Activated naive CD8-positive, alpha-beta T cell (primary cell): ENCODE measurements around the gene ARHGEF17.

ENCODE experiments used
- H3K27ac Mint-ChIP-seq: one replicate; pipeline ENCODE4 v1.8.0; 2021; ENCODE audit warnings: mixed read lengths
- H3K27me3 Mint-ChIP-seq: one replicate; pipeline ENCODE4 v1.8.0; 2021; ENCODE audit warnings: mixed read lengths
- H3K36me3 Mint-ChIP-seq: one replicate; pipeline ENCODE4 v1.8.0; 2021; ENCODE audit warnings: mixed read lengths
- H3K4me1 Mint-ChIP-seq: one replicate; pipeline ENCODE4 v1.8.0; 2021; ENCODE audit warnings: low read depth, mixed read lengths
- H3K4me3 Mint-ChIP-seq: one replicate; pipeline ENCODE4 v1.8.0; 2021; ENCODE audit warnings: mild to moderate bottlenecking, mixed read lengths
- H3K9me3 Mint-ChIP-seq: one replicate; pipeline ENCODE4 v1.8.0; 2021; ENCODE audit warnings: low read depth, mixed read lengths

ARHGEF17 gene

GRCh38 chr11:73404506-73405145 lies 96.5 kb downstream of the ARHGEF17 start:
- Mint-ChIP-seq H3K4me1 (no peaks in the 10 kb centered on the region), H3K27ac (no peak overlapping the region)

GRCh38 chr11:73405146-73405510 lies 97.1 kb downstream of the ARHGEF17 start:
- H3K27me3 Mint-ChIP-seq: no peaks in the 10 kb centered on the region
- H3K4me1 Mint-ChIP-seq: no peaks in the 10 kb centered on the region
- no peak overlapping the region for H3K4me3 Mint-ChIP-seq
- no peak overlapping the region for H3K27ac Mint-ChIP-seq
- peaks cover 7% of the 10 kb centered on the region for H3K36me3 Mint-ChIP-seq
- no peaks in the 10 kb centered on the region for H3K9me3 Mint-ChIP-seq

More at GRCh38 chr11:73404506-73405145, 96.5 kb downstream of the ARHGEF17 start:
- H3K36me3 Mint-ChIP-seq: peaks cover 7% of the 10 kb centered on the region
- H3K4me3 Mint-ChIP-seq: no peak overlapping the region
- H3K9me3 Mint-ChIP-seq: no peaks in the 10 kb centered on the region
- no peaks in the 10 kb centered on the region for H3K27me3 Mint-ChIP-seq

- Mint-ChIP-seq H3K4me1 (no peaks in the 10 kb centered on the region), H3K9me3 (no peaks in the 10 kb centered on the region), H3K27me3 (no peaks in the 10 kb centered on the region), H3K36me3 (peaks cover 7% of the 10 kb centered on the region), H3K27ac (no peak overlapping the region), H3K4me3 (no peak overlapping the region)
These were observed 98.1 kb downstream of the ARHGEF17 start for GRCh38 chr11:73406131-73406530.

- no peak overlapping the region for H3K4me3 Mint-ChIP-seq
- H3K4me1 Mint-ChIP-seq: no peaks in the 10 kb centered on the region
- H3K9me3 Mint-ChIP-seq: no peaks in the 10 kb centered on the region
- H3K36me3 Mint-ChIP-seq: peaks cover 7% of the 10 kb centered on the region
- H3K27me3 Mint-ChIP-seq: no peaks in the 10 kb centered on the region
- no peak overlapping the region for H3K27ac Mint-ChIP-seq
These were observed 98.5 kb downstream of the ARHGEF17 start for GRCh38 chr11:73406619-73407018.

- Mint-ChIP-seq H3K4me3 (no peak overlapping the region), H3K27ac (no peak overlapping the region), H3K27me3 (no peaks in the 10 kb centered on the region), H3K36me3 (peaks cover 11% of the 10 kb centered on the region), H3K4me1 (peaks cover 1% of the 10 kb centered on the region), H3K9me3 (no peaks in the 10 kb centered on the region)
These were observed 101.4 kb downstream of the ARHGEF17 start for GRCh38 chr11:73409431-73409830.

- no peak overlapping the region for H3K4me3 Mint-ChIP-seq
- H3K36me3 Mint-ChIP-seq: peaks cover 11% of the 10 kb centered on the region
- no peaks in the 10 kb centered on the region for H3K9me3 Mint-ChIP-seq
- H3K27me3 Mint-ChIP-seq: no peaks in the 10 kb centered on the region
- H3K4me1 Mint-ChIP-seq: peaks cover 3% of the 10 kb centered on the region
- no peak overlapping the region for H3K27ac Mint-ChIP-seq
These were observed 102.6 kb downstream of the ARHGEF17 start for GRCh38 chr11:73410627-73411026.

GRCh38 chr11:73411031-73411430 lies 103.0 kb downstream of the ARHGEF17 start:
- peaks cover 11% of the 10 kb centered on the region for H3K36me3 Mint-ChIP-seq
- peaks cover 3% of the 10 kb centered on the region for H3K4me1 Mint-ChIP-seq
- no peaks in the 10 kb centered on the region for H3K9me3 Mint-ChIP-seq
- H3K27me3 Mint-ChIP-seq: no peaks in the 10 kb centered on the region
- no peak overlapping the region for H3K4me3 Mint-ChIP-seq
- no peak overlapping the region for H3K27ac Mint-ChIP-seq

- no peaks in the 10 kb centered on the region for H3K27me3 Mint-ChIP-seq
- H3K36me3 Mint-ChIP-seq: peaks cover 11% of the 10 kb centered on the region
- no peaks in the 10 kb centered on the region for H3K9me3 Mint-ChIP-seq
- H3K4me3 Mint-ChIP-seq: no peak overlapping the region
- peaks cover 6% of the 10 kb centered on the region for H3K4me1 Mint-ChIP-seq
- no peak overlapping the region for H3K27ac Mint-ChIP-seq
These were observed 104.2 kb downstream of the ARHGEF17 start for GRCh38 chr11:73412308-73412707.

GRCh38 chr11:73413256-73413655 lies 105.2 kb downstream of the ARHGEF17 start:
- Mint-ChIP-seq H3K27ac (peak overlapping the region; percentile 51), H3K36me3 (peaks cover 16% of the 10 kb centered on the region), H3K27me3 (no peaks in the 10 kb centered on the region), H3K4me1 (peaks cover 6% of the 10 kb centered on the region), H3K9me3 (no peaks in the 10 kb centered on the region), H3K4me3 (no peak overlapping the region)

- Mint-ChIP-seq H3K4me3 (no peak overlapping the region), H3K27me3 (no peaks in the 10 kb centered on the region), H3K27ac (no peak overlapping the region), H3K36me3 (peaks cover 16% of the 10 kb centered on the region), H3K4me1 (peaks cover 6% of the 10 kb centered on the region), H3K9me3 (no peaks in the 10 kb centered on the region)
These were observed 107.0 kb downstream of the ARHGEF17 start for GRCh38 chr11:73414977-73415651.

- peaks cover 6% of the 10 kb centered on the region for H3K4me1 Mint-ChIP-seq
- H3K27ac Mint-ChIP-seq: no peak overlapping the region
- H3K4me3 Mint-ChIP-seq: no peak overlapping the region
- no peaks in the 10 kb centered on the region for H3K27me3 Mint-ChIP-seq
- H3K36me3 Mint-ChIP-seq: peaks cover 16% of the 10 kb centered on the region
- H3K9me3 Mint-ChIP-seq: no peaks in the 10 kb centered on the region
These were observed 108.0 kb downstream of the ARHGEF17 start for GRCh38 chr11:73415854-73416615.

- no peak overlapping the region for H3K4me3 Mint-ChIP-seq
- peaks cover 16% of the 10 kb centered on the region for H3K36me3 Mint-ChIP-seq
- H3K27ac Mint-ChIP-seq: no peak overlapping the region
- H3K4me1 Mint-ChIP-seq: peaks cover 6% of the 10 kb centered on the region
- no peaks in the 10 kb centered on the region for H3K27me3 Mint-ChIP-seq
- H3K9me3 Mint-ChIP-seq: no peaks in the 10 kb centered on the region
These were observed 108.7 kb downstream of the ARHGEF17 start for GRCh38 chr11:73416786-73417185.
